ENCODE measurements around the gene EEPD1.

DNA sequence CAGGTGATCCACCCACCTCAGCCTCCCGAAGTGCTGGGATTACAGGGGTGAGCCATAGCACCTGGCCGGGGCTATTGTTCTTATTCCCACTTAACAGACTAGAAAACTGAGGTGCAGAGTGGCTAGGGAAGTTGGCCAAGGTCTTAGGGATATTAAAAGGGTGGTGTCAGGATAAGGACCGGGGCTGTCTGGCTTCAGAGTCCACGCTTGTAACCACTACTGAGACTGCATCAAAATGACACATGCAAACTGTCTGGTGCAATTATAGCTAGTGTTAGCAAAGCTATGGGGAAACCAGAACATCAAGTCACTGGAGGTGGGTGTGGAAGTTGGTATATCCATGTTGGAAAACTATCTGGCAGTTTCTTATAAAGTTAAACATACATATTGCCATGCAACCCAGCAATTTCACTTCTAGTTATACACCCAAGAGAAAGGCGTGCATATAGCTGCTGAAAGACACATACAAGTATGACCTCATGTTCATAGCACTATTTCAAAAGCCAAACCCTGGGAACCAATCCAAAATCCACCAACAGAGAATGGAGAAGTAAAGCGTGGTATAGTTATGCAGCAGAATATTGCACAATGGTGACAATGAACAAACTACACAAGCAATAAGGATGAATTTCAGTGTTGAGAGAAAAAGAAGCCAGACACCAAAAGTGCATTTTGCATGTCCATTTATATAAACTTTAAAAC is 33.9 kb upstream of the EEPD1 start:
- TF ChIP-seq, protein P1, sequence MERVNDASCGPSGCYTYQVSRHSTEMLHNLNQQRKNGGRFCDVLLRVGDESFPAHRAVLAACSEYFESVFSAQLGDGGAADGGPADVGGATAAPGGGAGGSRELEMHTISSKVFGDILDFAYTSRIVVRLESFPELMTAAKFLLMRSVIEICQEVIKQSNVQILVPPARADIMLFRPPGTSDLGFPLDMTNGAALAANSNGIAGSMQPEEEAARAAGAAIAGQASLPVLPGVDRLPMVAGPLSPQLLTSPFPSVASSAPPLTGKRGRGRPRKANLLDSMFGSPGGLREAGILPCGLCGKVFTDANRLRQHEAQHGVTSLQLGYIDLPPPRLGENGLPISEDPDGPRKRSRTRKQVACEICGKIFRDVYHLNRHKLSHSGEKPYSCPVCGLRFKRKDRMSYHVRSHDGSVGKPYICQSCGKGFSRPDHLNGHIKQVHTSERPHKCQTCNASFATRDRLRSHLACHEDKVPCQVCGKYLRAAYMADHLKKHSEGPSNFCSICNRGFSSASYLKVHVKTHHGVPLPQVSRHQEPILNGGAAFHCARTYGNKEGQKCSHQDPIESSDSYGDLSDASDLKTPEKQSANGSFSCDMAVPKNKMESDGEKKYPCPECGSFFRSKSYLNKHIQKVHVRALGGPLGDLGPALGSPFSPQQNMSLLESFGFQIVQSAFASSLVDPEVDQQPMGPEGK (CRISPR knock-in tag; IDR thresholded peaks at IDR 0.05; ENCODE audit: borderline replicate concordance), result no peak
- TF ChIP-seq TOX (CRISPR knock-in tag; IDR thresholded peaks at IDR 0.05; ENCODE audit: borderline replicate concordance) (no peak), ZNF565 (CRISPR knock-in tag; conservative IDR thresholded peaks at IDR 0.05; ENCODE audit: low read depth) (no peak), ZNF70 (CRISPR knock-in tag; IDR thresholded peaks at IDR 0.05) (no peak), TCF4 (CRISPR knock-in tag; IDR thresholded peaks at IDR 0.05; ENCODE audit: borderline replicate concordance) (no peak)
- TF ChIP-seq, protein P2, sequence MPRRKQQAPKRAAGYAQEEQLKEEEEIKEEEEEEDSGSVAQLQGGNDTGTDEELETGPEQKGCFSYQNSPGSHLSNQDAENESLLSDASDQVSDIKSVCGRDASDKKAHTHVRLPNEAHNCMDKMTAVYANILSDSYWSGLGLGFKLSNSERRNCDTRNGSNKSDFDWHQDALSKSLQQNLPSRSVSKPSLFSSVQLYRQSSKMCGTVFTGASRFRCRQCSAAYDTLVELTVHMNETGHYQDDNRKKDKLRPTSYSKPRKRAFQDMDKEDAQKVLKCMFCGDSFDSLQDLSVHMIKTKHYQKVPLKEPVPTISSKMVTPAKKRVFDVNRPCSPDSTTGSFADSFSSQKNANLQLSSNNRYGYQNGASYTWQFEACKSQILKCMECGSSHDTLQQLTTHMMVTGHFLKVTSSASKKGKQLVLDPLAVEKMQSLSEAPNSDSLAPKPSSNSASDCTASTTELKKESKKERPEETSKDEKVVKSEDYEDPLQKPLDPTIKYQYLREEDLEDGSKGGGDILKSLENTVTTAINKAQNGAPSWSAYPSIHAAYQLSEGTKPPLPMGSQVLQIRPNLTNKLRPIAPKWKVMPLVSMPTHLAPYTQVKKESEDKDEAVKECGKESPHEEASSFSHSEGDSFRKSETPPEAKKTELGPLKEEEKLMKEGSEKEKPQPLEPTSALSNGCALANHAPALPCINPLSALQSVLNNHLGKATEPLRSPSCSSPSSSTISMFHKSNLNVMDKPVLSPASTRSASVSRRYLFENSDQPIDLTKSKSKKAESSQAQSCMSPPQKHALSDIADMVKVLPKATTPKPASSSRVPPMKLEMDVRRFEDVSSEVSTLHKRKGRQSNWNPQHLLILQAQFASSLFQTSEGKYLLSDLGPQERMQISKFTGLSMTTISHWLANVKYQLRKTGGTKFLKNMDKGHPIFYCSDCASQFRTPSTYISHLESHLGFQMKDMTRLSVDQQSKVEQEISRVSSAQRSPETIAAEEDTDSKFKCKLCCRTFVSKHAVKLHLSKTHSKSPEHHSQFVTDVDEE (CRISPR knock-in tag; IDR thresholded peaks at IDR 0.05), result no peak
- TF ChIP-seq, protein P3, sequence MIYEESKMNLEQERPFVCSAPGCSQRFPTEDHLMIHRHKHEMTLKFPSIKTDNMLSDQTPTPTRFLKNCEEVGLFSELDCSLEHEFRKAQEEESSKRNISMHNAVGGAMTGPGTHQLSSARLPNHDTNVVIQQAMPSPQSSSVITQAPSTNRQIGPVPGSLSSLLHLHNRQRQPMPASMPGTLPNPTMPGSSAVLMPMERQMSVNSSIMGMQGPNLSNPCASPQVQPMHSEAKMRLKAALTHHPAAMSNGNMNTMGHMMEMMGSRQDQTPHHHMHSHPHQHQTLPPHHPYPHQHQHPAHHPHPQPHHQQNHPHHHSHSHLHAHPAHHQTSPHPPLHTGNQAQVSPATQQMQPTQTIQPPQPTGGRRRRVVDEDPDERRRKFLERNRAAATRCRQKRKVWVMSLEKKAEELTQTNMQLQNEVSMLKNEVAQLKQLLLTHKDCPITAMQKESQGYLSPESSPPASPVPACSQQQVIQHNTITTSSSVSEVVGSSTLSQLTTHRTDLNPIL (CRISPR knock-in tag; IDR thresholded peaks at IDR 0.05; ENCODE audit: low read depth), result no peak

Measured in SK-N-SH treated with all-trans-retinoic acid at 6 μM for 48 hours (cell line).